ENCODE data around the gene GRIP2.

DNA sequence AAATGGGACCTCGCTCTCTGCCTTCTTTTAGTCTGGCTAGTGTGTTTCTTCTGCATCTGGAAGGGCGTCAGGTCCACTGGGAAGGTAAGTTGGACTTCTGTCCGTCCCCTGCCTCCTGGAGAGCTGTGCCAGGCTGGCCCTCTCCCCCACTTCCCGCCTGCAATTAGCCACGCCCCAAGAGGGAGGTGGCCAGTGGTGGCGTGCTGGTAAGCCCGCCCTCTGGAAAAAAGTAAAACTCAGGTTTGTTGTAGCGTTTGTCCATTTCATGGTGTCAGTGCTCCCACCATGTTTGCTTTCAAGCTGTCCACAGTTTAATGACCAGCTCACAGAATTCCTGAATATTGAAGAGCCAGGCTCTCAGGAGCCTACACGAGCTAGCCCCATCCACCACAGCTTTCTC is 82.1 kb downstream of the GRIP2 start:
- TF ChIP-seq, protein P1, sequence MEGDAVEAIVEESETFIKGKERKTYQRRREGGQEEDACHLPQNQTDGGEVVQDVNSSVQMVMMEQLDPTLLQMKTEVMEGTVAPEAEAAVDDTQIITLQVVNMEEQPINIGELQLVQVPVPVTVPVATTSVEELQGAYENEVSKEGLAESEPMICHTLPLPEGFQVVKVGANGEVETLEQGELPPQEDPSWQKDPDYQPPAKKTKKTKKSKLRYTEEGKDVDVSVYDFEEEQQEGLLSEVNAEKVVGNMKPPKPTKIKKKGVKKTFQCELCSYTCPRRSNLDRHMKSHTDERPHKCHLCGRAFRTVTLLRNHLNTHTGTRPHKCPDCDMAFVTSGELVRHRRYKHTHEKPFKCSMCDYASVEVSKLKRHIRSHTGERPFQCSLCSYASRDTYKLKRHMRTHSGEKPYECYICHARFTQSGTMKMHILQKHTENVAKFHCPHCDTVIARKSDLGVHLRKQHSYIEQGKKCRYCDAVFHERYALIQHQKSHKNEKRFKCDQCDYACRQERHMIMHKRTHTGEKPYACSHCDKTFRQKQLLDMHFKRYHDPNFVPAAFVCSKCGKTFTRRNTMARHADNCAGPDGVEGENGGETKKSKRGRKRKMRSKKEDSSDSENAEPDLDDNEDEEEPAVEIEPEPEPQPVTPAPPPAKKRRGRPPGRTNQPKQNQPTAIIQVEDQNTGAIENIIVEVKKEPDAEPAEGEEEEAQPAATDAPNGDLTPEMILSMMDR (IDR thresholded peaks at IDR 0.05; ENCODE audit: insufficient read depth, low read length, poor library complexity, severe bottlenecking), result no peak
- no peak for TF ChIP-seq EZH2phosphoT487 (conservative IDR thresholded peaks at IDR 0.05; ENCODE audit: low read length)

Measured in SU-DHL-6 (cell line).